Middle frontal gyrus (tissue), 1 donor: ENCODE data around the gene RFX1.

Source experiments
- DNase-seq: peaks from one replicate; pipeline ENCODE4 v3.0.0-alpha.2; 2015; ENCODE audit warnings: low spot score; ENCODE audit errors: extremely low spot score

Gene RFX1

GRCh38 chr19:13996928-13997630 lies 9.0 kb downstream of the RFX1 start:
- DNase-seq, result no peak

GRCh38 chr19:13995878-13996765 lies 10.0 kb downstream of the RFX1 start:
- DNase-seq, result no peak

- DNase-seq, result no peak
Observed at GRCh38 chr19:13995017-13995728, 10.9 kb downstream of the RFX1 start.

GRCh38 chr19:13993590-13994300 lies 12.4 kb downstream of the RFX1 start:
- DNase-seq, result no peak

- no peak for DNase-seq
Observed at GRCh38 chr19:13992025-13992424, 14.1 kb downstream of the RFX1 start.

DNA sequence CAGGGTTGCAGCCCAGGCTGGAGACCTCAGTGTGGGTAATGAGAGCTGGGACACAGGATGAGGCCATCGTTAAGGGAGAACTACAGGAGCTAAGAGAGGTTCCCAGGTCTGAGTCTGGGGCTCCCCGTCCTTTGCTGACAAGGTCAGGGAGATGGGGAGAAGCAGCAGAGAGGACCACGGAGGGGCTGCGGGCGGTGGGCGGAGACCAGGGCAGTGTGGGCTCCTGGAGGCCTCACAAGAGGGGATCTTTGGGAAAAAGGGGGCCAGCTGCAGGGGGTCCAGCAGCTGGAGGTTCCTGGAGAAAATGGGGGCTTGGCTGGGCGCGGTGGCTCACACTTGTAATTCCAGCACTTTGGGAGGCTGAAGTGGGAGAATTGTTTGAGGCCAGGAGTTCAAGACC lies 16.0 kb downstream of the RFX1 start:
- no peak for DNase-seq

- DNase-seq, result no peak
Observed at GRCh38 chr19:13989487-13989886, 16.6 kb downstream of the RFX1 start.

DNA sequence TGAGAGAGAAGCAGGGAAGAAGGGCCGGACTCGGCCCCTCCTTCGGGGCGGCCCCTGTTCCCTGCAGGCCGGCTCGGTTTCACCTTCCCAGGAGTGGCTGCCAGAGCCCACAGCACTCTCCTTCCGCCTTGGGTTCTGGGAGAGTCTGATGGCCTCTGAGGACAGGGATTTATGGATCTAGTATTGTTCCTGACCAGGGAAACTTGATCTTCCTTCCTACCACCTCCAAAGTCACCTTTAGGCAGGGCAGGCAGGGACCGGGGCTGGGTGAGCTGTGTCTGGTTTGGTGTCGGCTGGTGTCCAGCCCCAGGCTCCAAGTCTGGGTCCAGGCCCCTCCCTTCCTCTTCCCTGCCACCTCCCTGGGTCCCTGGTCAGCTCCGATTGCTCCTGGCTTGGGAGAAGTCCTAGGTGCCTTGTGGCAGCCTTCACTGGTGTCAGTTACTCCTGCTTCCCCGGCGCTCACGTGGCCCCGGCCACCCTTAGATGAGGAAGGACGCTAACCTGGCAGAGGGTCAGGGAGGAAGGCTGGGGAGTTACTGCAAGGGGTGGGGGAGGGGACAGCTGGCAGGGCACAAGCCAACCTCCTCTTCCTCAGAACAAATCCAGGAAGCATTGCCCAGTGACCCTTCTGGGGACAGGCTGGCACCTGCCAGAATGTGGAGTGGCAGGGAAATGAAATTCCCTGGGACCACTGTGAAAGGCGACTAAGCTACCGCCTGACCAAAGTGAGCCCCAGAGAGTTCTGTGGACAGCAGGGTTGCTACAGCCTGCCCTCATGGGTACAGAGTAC lies 18.8 kb downstream of the RFX1 start:
- DNase-seq, result no peak

- DNase-seq, result peak; percentile 32
Observed at GRCh38 chr19:13986348-13986904, 19.7 kb downstream of the RFX1 start.

GRCh38 chr19:13985771-13986347 lies 20.3 kb downstream of the RFX1 start:
- no peak for DNase-seq

GRCh38 chr19:13984875-13985741 lies 21.0 kb downstream of the RFX1 start:
- DNase-seq, result no peak

GRCh38 chr19:13984186-13984585 lies 21.9 kb downstream of the RFX1 start:
- DNase-seq, result no peak

GRCh38 chr19:13983213-13983889 lies 22.8 kb downstream of the RFX1 start:
- DNase-seq, result no peak

GRCh38 chr19:13982773-13983172 lies 23.3 kb downstream of the RFX1 start:
- no peak for DNase-seq

DNA sequence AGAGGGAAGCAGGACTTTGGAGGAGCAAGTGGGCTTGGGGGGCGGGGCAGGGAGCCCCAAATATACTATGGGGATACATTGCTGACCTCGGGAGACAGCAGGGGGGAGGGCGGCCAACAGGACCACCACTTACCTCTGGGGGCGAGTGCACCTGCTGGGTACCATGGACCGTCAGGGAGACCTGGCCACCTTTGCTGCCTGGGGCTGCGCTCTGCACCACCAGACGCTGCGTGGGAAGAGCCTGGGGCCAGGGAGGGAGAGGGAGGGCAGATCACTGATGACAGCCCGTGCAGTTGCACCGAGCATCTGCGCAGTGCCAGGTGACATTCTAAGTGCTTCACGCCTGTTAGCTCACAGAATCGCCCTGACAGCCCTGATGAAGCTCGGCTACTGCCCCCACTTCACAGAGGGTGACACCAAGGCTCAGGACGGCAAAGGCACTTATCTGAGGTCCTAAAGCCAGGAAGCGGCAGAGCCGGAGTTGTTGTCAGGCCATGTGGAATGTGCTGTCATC lies 24.1 kb downstream of the RFX1 start:
- DNase-seq, result no peak

- no peak for DNase-seq
Observed at GRCh38 chr19:13981467-13981866, 24.7 kb downstream of the RFX1 start.

DNA sequence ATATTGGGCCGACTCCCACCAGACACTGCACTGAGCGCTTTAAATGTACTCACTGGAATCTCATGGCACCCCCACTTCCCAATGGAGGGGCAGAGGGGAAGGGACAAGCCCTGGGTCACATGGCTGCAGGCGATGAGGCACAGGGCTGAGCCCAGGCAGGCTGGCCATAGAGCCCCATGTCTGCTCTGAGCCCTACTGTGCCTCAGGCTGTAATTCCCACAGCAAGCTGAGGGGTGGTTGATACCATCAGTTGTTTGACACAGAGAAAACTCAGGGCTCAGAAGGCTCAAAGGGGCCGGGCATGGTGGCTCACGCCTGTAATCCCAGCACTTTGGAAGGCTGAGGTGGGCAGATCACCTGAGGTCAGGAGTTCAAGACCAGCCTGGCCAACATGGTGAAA lies 25.1 kb downstream of the RFX1 start:
- no peak for DNase-seq

- no peak for DNase-seq
Observed at GRCh38 chr19:13980340-13980739, 25.8 kb downstream of the RFX1 start.
